Retinal pigment epithelial cell (primary cell): ENCODE measurements around the gene MS4A15.

Experiments
- DNase-seq: peaks from one replicate; pipeline ENCODE4 v3.0.0-alpha.2; 2010; ENCODE audit warnings: low read depth
- H3K4me3 ChIP-seq: 2 replicates; pipeline ENCODE4 v1.5.1; 2011; ENCODE audit warnings: mild to moderate bottlenecking, low read length, control low read depth, moderate library complexity
- TF ChIP-seq, protein P1 (sequence below): conservative IDR thresholded peaks from 2 replicates; pipeline ENCODE4 v1.5.1; 2011; ENCODE audit warnings: low read depth, low read length, control low read depth, inconsistent platforms

The MS4A15 gene

DNA sequence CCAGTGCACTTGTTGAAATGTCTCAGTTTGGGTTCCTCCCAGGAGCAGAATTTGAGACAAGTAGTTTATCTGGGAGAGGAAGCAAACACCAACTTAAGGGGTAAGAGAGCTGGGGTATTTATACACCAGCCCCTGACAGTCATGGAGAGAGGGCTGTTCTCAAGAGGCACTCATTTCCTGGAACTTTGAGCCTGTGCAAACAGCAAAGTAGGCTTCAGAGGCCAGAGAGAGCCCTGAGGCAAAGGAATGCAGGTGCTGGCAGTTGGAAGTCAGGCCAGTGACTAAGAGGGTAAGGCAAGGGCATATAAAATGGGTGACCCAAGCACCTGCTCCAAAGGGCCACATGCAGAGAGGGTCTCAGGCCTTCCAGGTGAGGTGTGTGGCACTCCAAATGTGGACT, 16.1 kb upstream of the MS4A15 start:
- H3K4me3 ChIP-seq, result no peak overlapping the region
- no peak for DNase-seq
- TF ChIP-seq, protein P1, sequence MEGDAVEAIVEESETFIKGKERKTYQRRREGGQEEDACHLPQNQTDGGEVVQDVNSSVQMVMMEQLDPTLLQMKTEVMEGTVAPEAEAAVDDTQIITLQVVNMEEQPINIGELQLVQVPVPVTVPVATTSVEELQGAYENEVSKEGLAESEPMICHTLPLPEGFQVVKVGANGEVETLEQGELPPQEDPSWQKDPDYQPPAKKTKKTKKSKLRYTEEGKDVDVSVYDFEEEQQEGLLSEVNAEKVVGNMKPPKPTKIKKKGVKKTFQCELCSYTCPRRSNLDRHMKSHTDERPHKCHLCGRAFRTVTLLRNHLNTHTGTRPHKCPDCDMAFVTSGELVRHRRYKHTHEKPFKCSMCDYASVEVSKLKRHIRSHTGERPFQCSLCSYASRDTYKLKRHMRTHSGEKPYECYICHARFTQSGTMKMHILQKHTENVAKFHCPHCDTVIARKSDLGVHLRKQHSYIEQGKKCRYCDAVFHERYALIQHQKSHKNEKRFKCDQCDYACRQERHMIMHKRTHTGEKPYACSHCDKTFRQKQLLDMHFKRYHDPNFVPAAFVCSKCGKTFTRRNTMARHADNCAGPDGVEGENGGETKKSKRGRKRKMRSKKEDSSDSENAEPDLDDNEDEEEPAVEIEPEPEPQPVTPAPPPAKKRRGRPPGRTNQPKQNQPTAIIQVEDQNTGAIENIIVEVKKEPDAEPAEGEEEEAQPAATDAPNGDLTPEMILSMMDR, result no peak

DNA sequence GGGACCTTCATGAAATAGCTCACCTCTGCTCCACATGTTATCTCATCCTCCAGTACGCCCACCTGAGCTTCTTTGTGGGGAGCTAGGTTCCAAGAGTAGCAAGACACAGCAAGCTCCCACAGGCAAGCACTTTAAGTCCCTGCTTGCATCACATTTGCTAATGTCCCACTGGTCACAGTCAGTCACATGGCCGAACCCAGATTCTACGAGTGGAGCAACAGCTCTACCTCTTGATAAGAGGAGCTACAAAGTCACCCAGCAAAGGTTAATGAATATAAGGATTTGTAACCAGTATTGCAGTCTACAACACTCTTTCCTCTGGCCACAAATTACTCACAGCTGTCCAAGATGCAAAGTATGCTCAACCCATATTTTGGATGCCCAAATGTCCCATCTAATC, 15.2 kb upstream of the MS4A15 start:
- TF ChIP-seq, protein P1, result no peak
- no peak for DNase-seq
- no peak overlapping the region for H3K4me3 ChIP-seq

DNA sequence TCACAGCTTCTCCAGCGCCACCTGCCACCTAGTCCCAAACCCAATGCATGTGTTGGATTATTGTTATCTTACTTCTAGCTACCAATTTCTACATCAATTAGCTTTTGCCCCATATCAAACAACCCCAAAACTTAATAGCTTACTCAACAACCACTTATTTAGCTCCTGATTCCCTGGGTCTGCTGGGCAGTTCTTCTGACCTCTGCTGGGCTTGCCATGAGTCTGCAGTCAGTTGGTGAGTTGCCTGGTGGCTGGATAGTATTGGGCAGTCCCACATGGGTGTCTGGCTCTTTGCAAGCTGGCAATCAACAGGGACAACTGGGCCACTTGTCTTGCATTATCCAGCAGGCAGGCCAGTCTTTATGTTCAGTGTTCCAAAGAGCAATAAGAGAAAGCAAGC, 13.6 kb upstream of the MS4A15 start:
- DNase-seq, result no peak
- H3K4me3 ChIP-seq, result no peak overlapping the region
- TF ChIP-seq, protein P1, result no peak

DNA sequence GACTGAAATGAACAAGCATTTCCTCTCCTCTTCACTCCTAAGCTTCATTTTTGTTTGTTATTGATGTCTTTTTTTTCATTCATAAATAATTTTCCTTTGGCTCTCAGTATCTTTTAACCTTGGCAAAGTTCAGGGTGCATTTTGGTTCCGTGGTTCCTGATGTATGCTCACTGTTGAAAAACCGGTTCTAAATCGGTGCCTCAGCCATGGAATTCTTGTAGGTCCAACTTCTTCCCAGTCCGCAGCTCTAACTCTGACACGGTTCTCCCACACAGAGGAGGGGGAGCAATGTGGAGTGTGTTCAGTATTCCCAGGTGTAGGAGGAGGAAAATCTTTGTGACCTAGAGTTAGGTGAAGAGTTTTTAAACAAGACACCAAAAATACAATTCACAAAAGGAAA, 12.6 kb upstream of the MS4A15 start:
- TF ChIP-seq, protein P1, result no peak
- H3K4me3 ChIP-seq, result no peak overlapping the region
- DNase-seq, result no peak

DNA sequence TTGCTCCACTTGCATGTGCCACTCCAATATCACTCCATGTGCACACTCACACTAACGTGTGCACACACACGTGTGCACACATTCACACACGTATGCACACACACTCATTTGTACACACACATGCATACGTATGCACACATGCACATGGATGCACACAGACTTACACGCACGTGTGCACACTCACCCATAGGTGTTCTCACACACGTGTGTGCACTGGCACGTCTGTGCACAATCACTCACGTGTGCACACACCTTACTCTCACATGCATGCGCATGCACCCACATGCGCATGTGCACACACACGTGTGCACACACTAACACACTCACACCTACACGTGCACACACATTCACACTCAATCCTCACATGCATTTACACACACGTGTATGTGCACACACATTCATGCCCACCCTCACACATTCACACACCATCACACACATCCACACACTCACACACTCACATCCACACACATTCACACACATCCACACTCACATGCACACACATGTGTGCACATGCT, 9.3 kb upstream of the MS4A15 start:
- DNase-seq, result no peak
- TF ChIP-seq, protein P1, result no peak
- H3K4me3 ChIP-seq, result no peak overlapping the region

DNA sequence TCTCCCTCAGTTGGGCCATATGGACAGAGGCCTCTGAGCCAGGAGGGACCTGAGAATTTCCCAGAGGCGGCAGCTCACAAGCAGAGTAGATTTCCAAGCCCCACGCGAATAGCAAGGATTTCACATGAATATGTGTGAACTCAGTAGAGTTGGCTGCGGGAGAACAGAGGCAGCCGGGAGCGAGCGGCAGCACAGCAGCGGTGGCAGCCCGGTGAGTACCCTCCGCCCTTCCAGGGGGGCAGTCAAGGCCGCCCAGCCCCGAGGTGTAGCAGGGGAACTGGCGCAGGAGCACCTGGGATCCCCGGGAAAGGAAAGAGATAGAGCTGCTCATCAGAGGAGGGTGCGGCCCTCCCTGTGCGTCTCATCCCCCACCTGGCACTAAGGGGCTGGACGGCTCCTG, 8.4 kb upstream of the MS4A15 start:
- DNase-seq, result no peak
- TF ChIP-seq, protein P1, result no peak
- H3K4me3 ChIP-seq, result no peak overlapping the region

DNA sequence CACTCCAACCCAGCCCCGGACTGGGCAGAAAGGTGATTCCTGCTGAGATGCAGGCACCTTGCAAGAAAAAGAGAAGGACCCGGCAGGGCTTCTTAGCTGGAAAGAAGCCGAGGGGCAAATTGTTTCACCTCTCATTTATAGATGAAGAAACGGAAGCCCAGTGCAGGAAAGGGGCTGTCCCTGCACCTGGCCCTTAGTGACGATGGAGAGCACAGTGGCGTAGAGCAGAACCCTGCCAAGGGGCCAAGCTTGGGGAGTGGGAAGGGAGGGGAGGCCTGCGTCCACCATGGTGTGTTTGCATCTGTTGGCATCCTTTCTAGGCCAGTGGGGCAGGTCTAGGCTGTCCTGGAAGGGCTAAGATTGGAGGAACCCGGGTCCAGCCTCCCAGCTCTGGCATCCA, 7.8 kb upstream of the MS4A15 start:
- no peak for DNase-seq
- H3K4me3 ChIP-seq, result no peak overlapping the region
- TF ChIP-seq, protein P1, result no peak
